Stimulated activated CD8-positive, alpha-beta memory T cell treated with anti-CD3 and anti-CD28 coated beads, Interleukin-12 subunit alpha, Interleukin-12 subunit beta, amount 100 ng/mL, for 1 hour (primary cell): ENCODE data around the gene LAMA5.

Experiments used
- DNase-seq: peaks from one replicate; pipeline ENCODE4 v3.0.0-alpha.2; 2020; ENCODE audit warnings: low read depth

The LAMA5 gene

GRCh38 chr20:62330576-62331317 is 36.4 kb downstream of the LAMA5 start:
- DNase-seq, result no peak

DNA sequence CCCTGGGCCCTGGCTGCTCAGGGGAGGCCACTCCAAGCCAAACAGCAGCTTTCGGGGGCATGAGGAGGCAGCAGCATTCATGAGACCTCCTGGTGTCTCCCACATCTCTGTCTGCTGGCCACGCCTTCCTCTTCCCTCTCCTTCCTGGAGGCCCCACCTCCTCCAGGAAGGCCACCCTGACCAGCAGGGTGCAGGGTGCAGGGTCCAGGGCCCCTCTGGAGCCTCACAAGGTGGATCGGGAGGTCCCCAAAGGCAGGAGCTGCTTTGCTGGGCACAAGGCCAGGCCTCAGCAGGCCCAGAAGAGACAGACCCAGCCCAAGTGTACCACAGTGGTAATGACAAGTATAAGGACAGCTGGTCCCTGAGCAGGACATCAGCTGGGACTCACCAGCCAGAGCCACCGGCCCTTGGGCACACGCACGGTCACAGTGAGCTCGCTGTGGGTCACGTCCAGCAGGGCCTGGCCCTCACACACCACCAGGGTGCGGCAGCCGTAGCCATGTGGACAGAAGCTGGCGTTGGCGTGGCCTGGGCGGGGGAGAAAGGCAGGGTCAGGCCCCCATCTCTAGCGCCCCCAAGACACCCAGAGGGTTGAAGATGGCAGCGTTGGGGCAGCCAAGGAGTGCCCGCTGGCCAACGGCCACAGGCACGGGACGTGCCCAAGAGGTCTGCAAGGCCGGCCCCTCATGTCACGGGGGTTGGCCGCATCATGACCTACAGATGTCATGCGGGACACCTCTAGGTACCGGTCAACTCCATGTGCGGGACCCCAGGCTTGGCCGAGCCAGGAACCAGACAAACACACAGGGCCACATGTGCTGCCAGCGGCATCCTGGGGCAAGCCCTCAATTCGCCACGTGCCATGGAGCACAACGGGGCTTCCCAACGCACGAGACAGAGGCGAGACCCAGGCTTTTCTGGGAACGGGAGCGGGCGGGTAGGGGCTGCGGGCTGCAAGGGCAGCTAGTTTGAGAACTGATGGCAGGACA is 37.4 kb downstream of the LAMA5 start:
- no peak for DNase-seq

- DNase-seq, result no peak
Observed at GRCh38 chr20:62328684-62329388, 38.3 kb downstream of the LAMA5 start.

- DNase-seq, result no peak
Observed at GRCh38 chr20:62327726-62328495, 39.2 kb downstream of the LAMA5 start.

GRCh38 chr20:62326959-62327725 is 40.0 kb downstream of the LAMA5 start:
- no peak for DNase-seq

DNA sequence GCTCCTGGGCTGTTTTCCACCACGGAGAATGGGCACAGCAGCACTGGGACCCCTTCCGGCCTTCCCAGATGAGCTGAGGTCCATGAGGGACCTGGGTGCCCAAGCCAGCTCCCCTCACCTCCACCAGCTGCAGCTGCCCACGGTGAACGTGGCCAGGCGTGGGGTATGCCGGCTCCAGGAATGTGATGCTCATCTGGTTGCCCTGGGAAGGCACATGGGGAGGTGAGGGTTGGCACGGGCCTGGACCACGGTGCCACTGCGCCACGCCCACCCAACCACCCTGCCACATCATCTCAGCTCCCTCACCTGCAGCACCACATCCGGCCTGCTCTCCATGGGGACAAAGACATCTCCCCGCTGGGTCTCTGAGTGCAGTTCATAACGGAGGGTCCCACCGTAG is 40.6 kb downstream of the LAMA5 start:
- no peak for DNase-seq

GRCh38 chr20:62325172-62325905 is 41.8 kb downstream of the LAMA5 start:
- DNase-seq, result no peak

DNA sequence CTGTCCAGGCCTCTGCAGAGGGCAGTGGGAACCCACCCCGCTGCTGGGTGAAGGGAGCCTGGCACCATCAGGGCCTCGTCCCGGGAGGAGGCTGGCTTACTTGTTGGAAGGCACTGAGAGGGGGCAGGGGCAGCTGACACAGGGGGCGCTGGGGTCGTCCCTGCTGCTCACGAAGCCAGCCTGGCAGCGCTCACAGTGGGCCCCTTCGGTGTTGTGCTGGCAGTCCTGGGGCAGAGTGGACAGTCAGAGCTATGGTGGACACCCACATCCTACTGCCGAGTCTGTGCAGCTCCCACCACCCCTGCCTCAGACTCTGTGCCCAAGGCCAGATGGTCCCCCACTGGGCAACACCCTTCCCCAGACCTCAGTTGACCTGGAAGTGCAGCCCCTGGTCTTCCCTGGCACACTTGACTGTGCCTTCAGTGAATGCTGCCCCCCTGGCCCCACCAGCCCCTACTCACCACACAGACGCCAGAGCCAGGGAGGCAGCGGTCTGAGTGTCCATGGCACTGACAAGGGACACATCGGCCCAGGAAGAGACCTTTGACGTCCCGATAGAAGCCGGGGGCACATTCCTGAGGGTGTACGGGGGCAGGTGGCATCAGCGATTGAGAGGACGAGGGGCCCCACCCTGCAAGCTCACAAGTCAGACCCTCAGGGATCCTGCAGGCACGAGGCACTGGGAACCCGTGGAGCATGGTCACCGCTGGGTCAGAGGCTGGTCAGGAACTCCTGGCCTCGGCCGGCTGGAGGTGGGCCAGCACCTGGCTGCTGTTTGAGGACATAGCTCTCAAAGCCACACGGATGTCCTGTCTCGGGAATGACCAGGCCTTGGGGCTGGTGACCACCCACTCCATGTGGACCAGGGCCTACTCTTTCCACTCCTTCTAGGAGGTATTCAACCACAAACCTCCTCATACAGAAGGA is 42.9 kb downstream of the LAMA5 start:
- DNase-seq, result no peak

GRCh38 chr20:62323146-62323979 is 43.7 kb downstream of the LAMA5 start:
- DNase-seq, result no peak

DNA sequence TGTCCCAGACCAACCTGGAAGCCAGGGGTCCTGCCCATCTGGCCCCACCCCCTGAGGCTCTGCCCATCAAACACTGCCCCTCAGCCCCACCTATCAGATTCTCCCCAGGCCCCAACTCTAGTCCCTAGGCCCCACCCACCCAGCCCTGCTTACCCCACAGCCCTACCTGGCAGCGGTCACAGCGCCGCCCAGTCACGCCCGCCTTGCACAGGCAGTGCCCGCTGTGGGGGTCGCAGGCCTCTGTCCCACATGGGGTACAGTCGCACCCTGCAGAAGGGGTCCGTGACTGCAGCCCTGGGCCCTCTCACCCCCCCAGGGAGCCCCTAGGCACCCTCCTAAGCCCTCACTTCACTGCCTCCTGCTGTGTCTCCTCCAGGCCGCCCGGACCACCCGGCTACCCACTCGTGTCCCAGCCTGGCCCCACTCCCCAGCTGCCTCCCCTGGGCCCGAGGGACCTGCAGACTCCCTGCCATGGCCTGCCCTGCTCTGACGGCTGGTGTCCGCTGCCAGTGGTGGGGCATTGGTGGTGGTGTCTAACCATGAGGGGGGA is 44.5 kb downstream of the LAMA5 start:
- no peak for DNase-seq

DNA sequence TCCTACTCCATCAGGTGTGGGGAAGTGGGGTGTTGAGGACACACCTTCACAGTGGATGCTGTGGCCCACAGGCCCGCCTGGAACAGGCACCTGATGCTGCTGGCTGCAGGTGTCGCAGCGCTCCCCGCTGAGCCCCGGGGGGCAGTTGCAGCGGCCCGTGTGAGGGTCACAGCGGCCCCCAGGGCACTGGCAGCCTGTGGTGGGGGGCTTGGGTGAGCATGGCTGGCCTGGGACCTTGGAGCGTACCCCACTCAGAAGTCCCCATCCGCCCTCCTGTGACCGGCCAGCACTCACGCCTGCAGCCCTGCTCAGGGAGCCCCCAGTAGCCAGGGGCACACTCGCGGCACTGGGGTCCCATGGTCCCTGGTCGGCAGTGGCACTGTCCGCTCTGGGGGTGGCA is 45.1 kb downstream of the LAMA5 start:
- no peak for DNase-seq

DNA sequence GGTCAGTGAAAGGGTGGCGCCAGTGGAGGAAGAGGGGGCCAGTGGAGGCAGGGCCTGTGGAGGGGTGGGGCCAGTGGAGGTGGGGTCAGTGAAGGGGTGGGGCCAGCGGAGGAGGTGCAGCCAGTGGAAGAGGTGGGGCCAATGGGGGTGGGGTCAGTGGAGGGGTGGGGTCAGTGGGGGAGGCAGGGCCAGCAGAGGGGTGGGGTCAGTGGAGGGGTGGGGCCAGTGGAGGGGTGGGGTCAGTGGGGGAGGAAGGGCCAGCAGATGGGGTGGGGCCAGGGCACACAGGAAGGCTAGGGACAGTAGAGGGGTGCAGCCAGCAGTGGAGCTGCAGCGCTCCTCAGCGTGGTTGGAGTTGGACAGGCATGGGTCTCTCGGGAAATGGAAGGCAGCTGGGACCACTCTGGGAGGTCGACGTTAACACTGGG is 45.6 kb downstream of the LAMA5 start:
- no peak for DNase-seq

- DNase-seq, result no peak
Observed at GRCh38 chr20:62320581-62321354, 46.3 kb downstream of the LAMA5 start.

DNA sequence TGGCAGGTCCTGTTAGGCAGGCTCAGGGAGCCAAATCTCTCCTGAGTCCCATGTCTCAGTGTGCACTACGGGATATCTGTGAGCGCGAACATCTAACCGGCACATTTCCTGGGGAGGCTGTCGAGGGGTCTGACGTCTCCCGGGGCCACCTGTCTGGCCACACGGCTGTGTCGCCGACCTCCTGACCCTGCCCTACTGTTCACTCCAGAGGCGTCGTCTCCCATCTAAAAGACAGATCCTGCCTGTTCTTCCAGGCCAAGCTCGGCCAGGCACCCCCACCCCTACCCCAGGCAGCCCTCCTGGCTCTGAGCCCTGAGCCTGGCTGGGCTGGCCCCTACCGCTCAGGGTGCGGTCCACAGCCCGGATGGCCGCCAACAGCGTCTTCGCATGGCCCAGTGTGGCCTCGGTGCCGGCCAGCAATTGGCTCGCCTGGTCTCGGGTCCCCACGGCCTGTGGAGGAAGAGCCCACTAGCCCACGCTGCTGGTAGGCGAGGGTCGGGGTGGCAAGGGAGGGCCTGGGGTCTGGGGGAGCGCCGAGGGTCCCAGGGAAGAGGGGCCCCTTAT is 47.7 kb downstream of the LAMA5 start:
- no peak for DNase-seq

- DNase-seq, result no peak
Observed at GRCh38 chr20:62318400-62319345, 48.4 kb downstream of the LAMA5 start.
